ENCODE measurements around the gene RPS21.

RPS21 gene

GRCh38 chr20:62374331-62375152, 12.4 kb upstream of the RPS21 start:
- FAIRE-seq: no peak
- DNase-seq (ENCODE audit: extremely low spot score, insufficient read length, low read depth): no peak

- DNase-seq (ENCODE audit: extremely low spot score, insufficient read length, low read depth): no peak
- no peak for FAIRE-seq
Observed at GRCh38 chr20:62376112-62377063, 10.5 kb upstream of the RPS21 start.

GRCh38 chr20:62377064-62377461, 9.8 kb upstream of the RPS21 start:
- no peak for DNase-seq (ENCODE audit: extremely low spot score, insufficient read length, low read depth)
- FAIRE-seq: no peak

GRCh38 chr20:62377615-62378178, 9.2 kb upstream of the RPS21 start:
- no peak for FAIRE-seq
- DNase-seq (ENCODE audit: extremely low spot score, insufficient read length, low read depth): no peak

- FAIRE-seq: no peak
- DNase-seq (ENCODE audit: extremely low spot score, insufficient read length, low read depth): no peak
Observed at GRCh38 chr20:62378215-62378614, 8.7 kb upstream of the RPS21 start.

GRCh38 chr20:62381202-62381797, 5.6 kb upstream of the RPS21 start:
- DNase-seq (ENCODE audit: extremely low spot score, insufficient read length, low read depth): no peak
- no peak for FAIRE-seq

GRCh38 chr20:62381842-62382241, 5.1 kb upstream of the RPS21 start:
- DNase-seq (ENCODE audit: extremely low spot score, insufficient read length, low read depth): no peak
- no peak for FAIRE-seq

GRCh38 chr20:62382306-62383198, 4.4 kb upstream of the RPS21 start:
- FAIRE-seq (peak; percentile 73), DNase-seq (ENCODE audit: extremely low spot score, insufficient read length, low read depth) (peak; percentile 65)

GRCh38 chr20:62387219-62387913, 463 bp downstream of the RPS21 start:
- DNase-seq (ENCODE audit: extremely low spot score, insufficient read length, low read depth) (no peak), FAIRE-seq (no peak)

- FAIRE-seq (no peak), DNase-seq (ENCODE audit: extremely low spot score, insufficient read length, low read depth) (no peak)
Observed at GRCh38 chr20:62387933-62388635, 1.2 kb downstream of the RPS21 start.

- FAIRE-seq: no peak
Observed at GRCh38 chr20:62388839-62389600, 2.1 kb downstream of the RPS21 start.

GRCh38 chr20:62389601-62390087, 2.7 kb downstream of the RPS21 start:
- FAIRE-seq: no peak
- DNase-seq (ENCODE audit: extremely low spot score, insufficient read length, low read depth): no peak

More at GRCh38 chr20:62388839-62389600, 2.1 kb downstream of the RPS21 start:
- DNase-seq (ENCODE audit: extremely low spot score, insufficient read length, low read depth): no peak

- DNase-seq (ENCODE audit: extremely low spot score, insufficient read length, low read depth) (no peak), FAIRE-seq (no peak)
Observed at GRCh38 chr20:62390317-62391164, 3.6 kb downstream of the RPS21 start.

- DNase-seq (ENCODE audit: extremely low spot score, insufficient read length, low read depth) (no peak), FAIRE-seq (no peak)
Observed at GRCh38 chr20:62391165-62392076, 4.5 kb downstream of the RPS21 start.

GRCh38 chr20:62392077-62392418, 5.1 kb downstream of the RPS21 start:
- DNase-seq (ENCODE audit: extremely low spot score, insufficient read length, low read depth) (no peak), FAIRE-seq (no peak)

Data from GM18507 (cell line).